Vagina (tissue), 2 donors: ENCODE results near the gene PATE3. TPM values are rescaled to one million over a fixed set of nuclear protein-coding genes. Genes with fewer than 3 reads are reported as not detected.

Experiments used
- DNase-seq, 2 donors: peaks; one replicate each; pipeline ENCODE4 v3.0.0-alpha.2; 2017; ENCODE audit errors: extremely low spot score in 2 of 2
- H3K27ac ChIP-seq: fragments of 200-600 bp; sonication (generic); one replicate; pipeline ENCODE4 v1.5.1; 2019
- H3K27me3 ChIP-seq: fragments of 200-600 bp; sonication (generic); one replicate; pipeline ENCODE4 v1.5.1; 2019
- H3K36me3 ChIP-seq, 2 donors: fragments of 200-600 bp; sonication (generic); one replicate each; pipeline ENCODE4 v1.5.1; 2017 to 2019
- H3K4me1 ChIP-seq: fragments of 200-600 bp; sonication (generic); one replicate; pipeline ENCODE4 v1.5.1; 2019
- H3K4me3 ChIP-seq, 2 donors: fragments of 200-600 bp; sonication (generic); 1 replicate in 1 of 2; 2 replicates in 1 of 2; pipeline ENCODE4 v1.5.1; 2016 to 2019
- H3K9me3 ChIP-seq: fragments of 200-600 bp; sonication (generic); one replicate; pipeline ENCODE4 v1.5.1; 2019
- POLR2A ChIP-seq, 2 donors: fragments of 450-650 bp; IDR thresholded peaks; one replicate each; pipeline ENCODE4 v1.6.1; 2017; ENCODE audit warnings: antibody characterized with exemption in 2 of 2, mild to moderate bottlenecking in 2 of 2, moderate library complexity in 2 of 2
- POLR2AphosphoS5 ChIP-seq, 2 donors: sonication (generic); formaldehyde crosslinking; IDR thresholded peaks; one replicate each; pipeline ENCODE4 v1.9.0; 2017; ENCODE audit warnings: antibody characterized with exemption in 2 of 2, mild to moderate bottlenecking in 2 of 2, low read depth in 1 of 2; ENCODE audit not compliant: insufficient read depth in 1 of 2
- intact Hi-C: fragments of 100-400 bp; cut with DNase I; formaldehyde crosslinking; loops from one replicate; pipeline ENCODE4 v1.15.1; 2023
- total RNA-seq: library from RNA; depleted of rRNA; stranded (reverse); fragments of >200 nt; gene quantifications from one replicate; pipeline ENCODE4 v1.2.3, GENCODE V29; 2016
- TF ChIP-seq, protein P1 (sequence below), 3 experiments: fragments of 450-650 bp in 2 of 3; fragments of 200-600 bp in 1 of 3; sonication (generic) in 1 of 3; IDR thresholded peaks; one replicate each; pipeline ENCODE4 v1.5.1; 2017 to 2019; ENCODE audit warnings: antibody characterized with exemption in 3 of 3, mild to moderate bottlenecking in 2 of 3, moderate library complexity in 2 of 3

Gene PATE3
- total RNA-seq, 1 donor from 2014 or later = not detected

DNA sequence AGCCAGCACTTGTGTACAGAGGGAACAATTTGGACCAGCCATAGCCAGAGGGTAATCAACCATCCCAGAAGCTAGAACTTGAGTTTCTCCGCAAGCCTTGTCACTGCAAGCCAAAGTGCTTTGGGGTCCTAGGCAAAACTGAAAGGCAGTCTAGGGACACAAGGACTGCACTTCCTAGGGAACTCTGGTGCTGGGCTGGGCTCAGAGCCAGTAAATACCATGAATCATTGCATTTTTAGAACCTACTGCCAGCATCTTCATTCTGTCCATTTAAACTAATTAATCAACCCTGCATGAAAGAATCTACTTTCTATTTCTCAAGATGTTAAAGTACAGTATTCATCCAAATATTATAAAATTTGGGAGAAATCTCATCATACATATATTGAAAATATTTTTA, 20.0 kb downstream of the PATE3 start:
- H3K9me3 ChIP-seq = no peaks in the 10 kb centered on the region
- no peaks in the 10 kb centered on the region for H3K4me1 ChIP-seq
- no peaks in the 10 kb centered on the region for H3K27me3 ChIP-seq
- no peak overlapping the region for H3K4me3 ChIP-seq
- no peak overlapping the region for H3K27ac ChIP-seq
- TF ChIP-seq POLR2A (IDR thresholded peaks at IDR 0.05) (no peak), POLR2AphosphoS5 (IDR thresholded peaks at IDR 0.05; ENCODE audit: insufficient read depth in 1 of 2, low read depth in 1 of 2) (no peak)
- TF ChIP-seq, protein P1, sequence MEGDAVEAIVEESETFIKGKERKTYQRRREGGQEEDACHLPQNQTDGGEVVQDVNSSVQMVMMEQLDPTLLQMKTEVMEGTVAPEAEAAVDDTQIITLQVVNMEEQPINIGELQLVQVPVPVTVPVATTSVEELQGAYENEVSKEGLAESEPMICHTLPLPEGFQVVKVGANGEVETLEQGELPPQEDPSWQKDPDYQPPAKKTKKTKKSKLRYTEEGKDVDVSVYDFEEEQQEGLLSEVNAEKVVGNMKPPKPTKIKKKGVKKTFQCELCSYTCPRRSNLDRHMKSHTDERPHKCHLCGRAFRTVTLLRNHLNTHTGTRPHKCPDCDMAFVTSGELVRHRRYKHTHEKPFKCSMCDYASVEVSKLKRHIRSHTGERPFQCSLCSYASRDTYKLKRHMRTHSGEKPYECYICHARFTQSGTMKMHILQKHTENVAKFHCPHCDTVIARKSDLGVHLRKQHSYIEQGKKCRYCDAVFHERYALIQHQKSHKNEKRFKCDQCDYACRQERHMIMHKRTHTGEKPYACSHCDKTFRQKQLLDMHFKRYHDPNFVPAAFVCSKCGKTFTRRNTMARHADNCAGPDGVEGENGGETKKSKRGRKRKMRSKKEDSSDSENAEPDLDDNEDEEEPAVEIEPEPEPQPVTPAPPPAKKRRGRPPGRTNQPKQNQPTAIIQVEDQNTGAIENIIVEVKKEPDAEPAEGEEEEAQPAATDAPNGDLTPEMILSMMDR (IDR thresholded peaks at IDR 0.05) = no peak
- intact Hi-C loops = no loop called here
- no peaks in the 10 kb centered on the region for H3K36me3 ChIP-seq
- no peak for DNase-seq

DNA sequence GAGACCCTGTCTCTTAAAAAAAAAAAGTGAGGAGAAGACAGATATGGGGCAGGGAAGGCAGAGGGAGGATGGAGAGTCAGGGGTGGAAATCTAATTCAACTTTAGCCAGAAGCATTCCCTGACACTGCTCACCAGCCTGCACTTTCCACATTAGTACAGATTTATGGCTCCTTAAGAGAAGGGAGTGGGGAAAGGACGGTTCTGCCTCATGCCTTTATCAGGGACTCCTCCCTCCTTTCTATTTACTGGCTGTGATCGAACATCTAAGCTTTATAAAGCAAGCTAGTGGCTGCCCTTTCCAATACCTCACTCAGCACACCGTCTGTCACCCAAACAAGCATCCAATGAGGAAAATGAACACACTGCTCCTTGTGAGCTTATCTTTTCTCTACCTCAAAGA, 45.1 kb downstream of the PATE3 start, which contains the start of gene PATE4:
PATE4 (plus strand) TSS at position 301 of the 400 bp plus-strand sequence; CDS start at position 345, 44 bp downstream.
- Histone ChIP-seq H3K36me3 (no peaks in the 10 kb centered on the region), H3K4me1 (no peaks in the 10 kb centered on the region), H3K27ac (no peak within 1 kb of the TSS), H3K27me3 (no peaks in the 10 kb centered on the region), H3K4me3 (no peak within 1 kb of the TSS), H3K9me3 (no peaks in the 10 kb centered on the region)
- no peak for TF ChIP-seq POLR2A (IDR thresholded peaks at IDR 0.05)
- no peak for TF ChIP-seq POLR2AphosphoS5 (IDR thresholded peaks at IDR 0.05; ENCODE audit: insufficient read depth in 1 of 2, low read depth in 1 of 2)
- TF ChIP-seq, protein P1 (IDR thresholded peaks at IDR 0.05) = no peak
- intact Hi-C loops = no loop called here
- DNase-seq = no peak

DNA sequence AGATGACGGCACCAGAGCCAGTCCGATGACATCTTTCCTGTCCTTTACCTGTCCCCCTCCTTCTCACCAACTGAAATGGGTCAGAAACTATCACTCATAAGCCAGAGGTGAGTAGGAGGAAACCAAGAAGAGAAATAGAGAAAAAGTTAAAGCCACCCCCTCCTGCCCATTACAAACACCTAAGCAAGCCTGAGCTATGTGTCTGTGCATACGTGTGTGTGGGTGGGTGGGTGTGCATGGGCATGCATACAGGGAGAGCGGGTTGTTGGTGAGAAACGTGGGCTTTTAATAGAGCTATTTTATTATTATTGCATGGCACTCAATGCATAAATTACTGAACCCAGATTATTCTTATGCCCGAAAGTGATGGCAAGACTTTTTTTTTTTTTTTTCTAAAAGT, 47.8 kb downstream of the PATE3 start:
- Histone ChIP-seq H3K27ac (no peak overlapping the region), H3K9me3 (no peaks in the 10 kb centered on the region), H3K4me1 (no peaks in the 10 kb centered on the region), H3K36me3 (no peaks in the 10 kb centered on the region), H3K4me3 (no peak overlapping the region), H3K27me3 (no peaks in the 10 kb centered on the region)
- intact Hi-C loops = no loop called here
- DNase-seq = no peak
- TF ChIP-seq, protein P1 (IDR thresholded peaks at IDR 0.05) = no peak
- no peak for TF ChIP-seq POLR2A (IDR thresholded peaks at IDR 0.05)
- TF ChIP-seq POLR2AphosphoS5 (IDR thresholded peaks at IDR 0.05; ENCODE audit: insufficient read depth in 1 of 2, low read depth in 1 of 2) = no peak

Other genes starting within 250 kb of the PATE3 start
- gene EI24, start 218.7 kb upstream of the PATE3 start, total RNA-seq = 70.7 TPM
- 91.6 TPM for gene STT3A, start 195.3 kb upstream of the PATE3 start, total RNA-seq
- gene CHEK1, start 163.0 kb upstream of the PATE3 start, total RNA-seq = 2.5 TPM
- not detected for gene ACRV1, start 107.3 kb upstream of the PATE3 start, total RNA-seq
- not detected for gene PATE1, start 41.8 kb upstream of the PATE3 start, total RNA-seq
- not detected for gene PATE2, start 9.3 kb upstream of the PATE3 start, total RNA-seq
- gene PATE4, start 45.2 kb downstream of the PATE3 start, total RNA-seq = not detected
- 3.7 TPM for gene HYLS1, start 99.5 kb downstream of the PATE3 start, total RNA-seq
- 8.1 TPM for gene PUS3, start 115.1 kb downstream of the PATE3 start, total RNA-seq
- not detected for gene DDX25, start 116.4 kb downstream of the PATE3 start, total RNA-seq
- gene VSIG10L2, start 157.9 kb downstream of the PATE3 start, total RNA-seq = 28.2 TPM